Colonic mucosa (tissue), 4 donors: ENCODE data around the gene TK2. TPM values are rescaled to one million over a fixed set of nuclear protein-coding genes. Genes with fewer than 3 reads are reported as not detected.

Experiments used
- DNase-seq: peaks from one replicate; pipeline ENCODE4 v3.0.0-alpha.2; 2020
- H3K27ac ChIP-seq: fragments of 200-600 bp; one replicate; pipeline ENCODE4 v1.8.0; 2021
- H3K27me3 ChIP-seq: fragments of 200-600 bp; one replicate; pipeline ENCODE4 v1.8.0; 2021
- H3K36me3 ChIP-seq: fragments of 200-600 bp; one replicate; pipeline ENCODE4 v1.8.0; 2021
- H3K4me1 ChIP-seq: fragments of 200-600 bp; one replicate; pipeline ENCODE4 v1.8.0; 2021; ENCODE audit warnings: mild to moderate bottlenecking
- H3K4me3 ChIP-seq: fragments of 200-600 bp; one replicate; pipeline ENCODE4 v1.8.0; 2021
- H3K9ac ChIP-seq, 2 donors: one replicate each; pipeline ENCODE4 v1.7.0; 2013; ENCODE audit warnings: control low read depth in 2 of 2, low read depth in 2 of 2, low read length in 2 of 2
- H3K9me3 ChIP-seq: fragments of 200-600 bp; one replicate; pipeline ENCODE4 v1.8.0; 2021
- CTCF ChIP-seq: fragments of 200-600 bp; IDR thresholded peaks from one replicate; pipeline ENCODE4 v1.8.0; 2022; ENCODE audit warnings: antibody characterized with exemption, mild to moderate bottlenecking
- intact Hi-C: fragments of 100-400 bp; cut with DNase I; formaldehyde crosslinking; loops from one replicate; pipeline ENCODE4 v1.14.1; 2022
- total RNA-seq, 2 donors: library from RNA; stranded (reverse); fragmentation: NEBNext Ultra II Directional in 1 of 2; extraction: Animal tissue kit (Norgen Biotek cat#: 25700) in 1 of 2; gene quantifications; one replicate each; pipeline ENCODE4 v1.2.1, GENCODE V29; 2021
- donor health status: healthy.
- donor health status: DM: no; HTN: no; CAD: no.
- donor health status: DM: no; HTN: no; CAD: no.

TK2 gene
- total RNA-seq, 2 donors from 2014 or later = 11.9 to 17.0 TPM

GRCh38 chr16:66525396-66526180 is 24.3 kb downstream of the TK2 start:
- peak overlapping the region; percentile 73 for H3K27ac ChIP-seq
- H3K4me1 ChIP-seq = no peaks in the 10 kb centered on the region
- no peak overlapping the region for H3K4me3 ChIP-seq
- intact Hi-C loops = no loop called here
- TF ChIP-seq CTCF = no peak
- no peaks in the 10 kb centered on the region for H3K27me3 ChIP-seq
- H3K9me3 ChIP-seq = no peaks in the 10 kb centered on the region
- peaks cover 1% of the 10 kb centered on the region for H3K36me3 ChIP-seq
- H3K9ac ChIP-seq = no peak overlapping the region
- no peak for DNase-seq

GRCh38 chr16:66524601-66525164 is 25.2 kb downstream of the TK2 start:
- H3K9ac ChIP-seq = peak overlapping the region; percentile 0 to 26
- H3K36me3 ChIP-seq = no peaks in the 10 kb centered on the region
- intact Hi-C loops = no loop called here

GRCh38 chr16:66523861-66524354 is 26.0 kb downstream of the TK2 start:
- no peak for TF ChIP-seq CTCF
- Histone ChIP-seq H3K36me3 (no peaks in the 10 kb centered on the region), H3K4me1 (no peaks in the 10 kb centered on the region), H3K4me3 (no peak overlapping the region), H3K27me3 (no peaks in the 10 kb centered on the region), H3K9me3 (no peaks in the 10 kb centered on the region), H3K9ac (no peak overlapping the region), H3K27ac (peak overlapping the region; percentile 73)
- DNase-seq = no peak
- intact Hi-C loops = no loop called here

More at GRCh38 chr16:66524601-66525164, 25.2 kb downstream of the TK2 start:
- no peaks in the 10 kb centered on the region for H3K27me3 ChIP-seq
- H3K4me1 ChIP-seq = no peaks in the 10 kb centered on the region
- peak overlapping the region; percentile 73 for H3K27ac ChIP-seq
- DNase-seq = peak; percentile 49
- no peak for TF ChIP-seq CTCF
- no peaks in the 10 kb centered on the region for H3K9me3 ChIP-seq
- H3K4me3 ChIP-seq = no peak overlapping the region

- Histone ChIP-seq H3K4me1 (peaks cover 2% of the 10 kb centered on the region), H3K27me3 (no peaks in the 10 kb centered on the region), H3K9me3 (no peaks in the 10 kb centered on the region), H3K4me3 (no peak overlapping the region), H3K36me3 (no peaks in the 10 kb centered on the region), H3K9ac (no peak overlapping the region), H3K27ac (peak overlapping the region; percentile 73)
- no peak for DNase-seq
- intact Hi-C loops = no loop called here
- no peak for TF ChIP-seq CTCF
These were observed 26.9 kb downstream of the TK2 start for GRCh38 chr16:66522816-66523590.

GRCh38 chr16:66521951-66522771 is 27.8 kb downstream of the TK2 start:
- Histone ChIP-seq H3K9ac (peak overlapping the region in 1 of 2 donors; percentile 38), H3K27me3 (no peaks in the 10 kb centered on the region), H3K27ac (peak overlapping the region; percentile 73), H3K4me3 (no peak overlapping the region), H3K4me1 (peaks cover 11% of the 10 kb centered on the region), H3K36me3 (no peaks in the 10 kb centered on the region), H3K9me3 (no peaks in the 10 kb centered on the region)
- no peak for TF ChIP-seq CTCF
- peak; percentile 57 for DNase-seq
- intact Hi-C loops = no loop called here
